Dedifferentiated amniotic fluid mesenchymal stem cell (primary cell): ENCODE measurements around the gene C11orf68.
"Not testable (repeated sequence)": the region's sequence is repeated elsewhere in the genome, so short reads cannot be mapped to it uniquely, and the experiment has no call there.

Experiments used
- DNase-seq: peaks from one replicate; pipeline ENCODE4 v3.0.0-alpha.2; 2016; ENCODE audit errors: extremely low spot score

Gene C11orf68

DNA sequence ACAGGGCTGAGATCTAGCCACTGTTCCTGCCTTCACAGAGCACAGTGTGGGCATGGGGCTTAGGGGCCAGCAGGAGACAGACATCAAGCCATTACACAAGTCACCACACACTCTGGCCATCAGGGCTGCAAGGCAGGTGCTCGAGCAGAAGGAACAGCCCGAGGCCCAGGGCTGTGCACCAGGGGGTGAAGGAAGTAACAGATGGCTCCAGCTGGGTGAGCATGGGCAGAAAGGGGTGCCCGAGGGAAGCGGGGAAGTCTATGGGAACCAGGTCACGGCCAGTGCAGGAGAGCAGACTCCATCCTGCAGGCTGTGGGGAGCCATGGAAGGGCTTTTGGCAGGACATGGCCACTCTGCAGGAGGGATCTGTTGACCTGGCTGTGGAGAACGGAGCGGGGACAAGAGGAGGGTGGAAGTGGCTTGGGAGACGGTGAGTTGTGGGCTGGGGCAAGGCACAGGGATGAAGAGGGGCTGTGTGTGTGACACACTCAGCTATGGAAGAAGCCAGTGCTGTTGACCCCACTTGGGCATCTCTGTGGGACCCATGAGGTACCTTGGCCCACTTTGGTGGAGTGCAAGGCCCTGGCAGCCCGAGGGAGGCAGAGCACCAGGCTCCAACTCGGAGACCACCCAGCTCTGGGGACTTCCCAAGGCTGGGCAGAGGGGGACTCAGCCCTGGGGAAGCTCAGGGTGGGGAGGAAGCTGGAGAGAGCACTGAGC is 3.6 kb downstream of the C11orf68 start:
- no peak for DNase-seq

GRCh38 chr11:65912845-65913244 is 6.0 kb downstream of the C11orf68 start:
- no peak for DNase-seq

DNA sequence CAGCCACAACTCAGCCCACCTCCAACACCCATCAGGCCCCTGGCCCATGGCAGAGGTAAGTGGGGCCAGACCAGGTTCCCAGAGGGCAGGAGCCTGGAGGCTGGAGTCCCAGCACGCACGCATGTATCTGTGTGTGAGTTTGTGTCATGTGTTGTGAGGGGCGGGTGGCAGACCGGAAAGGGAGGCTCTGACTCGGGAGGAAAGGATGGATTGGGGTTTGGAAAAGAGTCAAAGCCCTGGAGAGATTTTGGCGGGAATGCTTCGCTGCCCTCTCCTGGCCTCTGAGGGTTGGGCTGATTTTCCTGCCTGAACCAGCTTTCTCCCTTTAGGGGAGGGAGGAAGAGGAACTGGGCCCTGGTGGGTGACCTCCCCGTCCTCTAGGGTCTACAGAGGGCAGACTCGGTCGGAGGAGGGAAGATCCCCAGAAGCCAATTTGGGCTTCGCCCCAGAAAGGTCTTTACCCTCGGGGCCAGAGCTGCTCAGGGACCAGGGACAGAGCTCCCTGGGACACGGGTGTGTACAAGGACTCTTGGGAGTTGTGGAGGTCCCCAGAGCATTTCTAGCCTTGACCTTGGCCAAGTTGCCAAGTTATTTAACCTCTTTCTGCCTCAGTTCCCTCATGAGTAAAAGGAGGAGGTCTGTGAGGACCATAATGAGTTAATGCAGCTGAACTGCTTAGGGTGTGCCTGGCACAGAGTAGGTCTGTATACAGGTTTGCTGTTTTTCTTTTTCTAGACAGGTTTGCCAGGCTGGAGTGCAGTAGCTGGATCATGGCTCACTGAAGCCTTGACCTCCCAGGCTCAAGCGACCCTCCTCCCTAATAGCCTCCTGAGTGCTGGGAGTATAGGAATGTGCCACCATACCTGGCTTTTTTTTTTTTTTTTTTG is 6.9 kb downstream of the C11orf68 start:
- DNase-seq = peak; percentile 49

GRCh38 chr11:65907878-65908277 is 11.0 kb downstream of the C11orf68 start:
- DNase-seq = no peak

DNA sequence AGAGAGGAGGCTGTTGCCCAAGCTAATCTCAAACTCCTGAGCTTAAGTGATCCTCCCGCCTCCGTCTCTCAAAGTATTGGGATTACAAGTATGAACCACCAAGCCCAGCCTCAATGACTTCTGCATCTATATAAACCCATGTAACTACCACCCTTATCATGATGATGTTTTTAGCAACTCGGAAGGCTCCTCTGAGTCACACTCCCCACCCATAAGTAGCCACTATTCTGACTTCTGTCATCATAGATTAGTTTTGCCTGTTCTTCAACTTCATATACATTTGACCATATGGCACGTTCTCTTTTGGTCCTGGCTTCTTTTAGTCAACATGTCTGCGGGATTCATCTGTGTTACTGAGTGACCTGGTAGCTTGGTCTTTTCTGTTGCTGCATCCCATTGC is 12.3 kb downstream of the C11orf68 start:
- no peak for DNase-seq

- no peak for DNase-seq
Observed at GRCh38 chr11:65903715-65904114, 15.1 kb downstream of the C11orf68 start.

DNA sequence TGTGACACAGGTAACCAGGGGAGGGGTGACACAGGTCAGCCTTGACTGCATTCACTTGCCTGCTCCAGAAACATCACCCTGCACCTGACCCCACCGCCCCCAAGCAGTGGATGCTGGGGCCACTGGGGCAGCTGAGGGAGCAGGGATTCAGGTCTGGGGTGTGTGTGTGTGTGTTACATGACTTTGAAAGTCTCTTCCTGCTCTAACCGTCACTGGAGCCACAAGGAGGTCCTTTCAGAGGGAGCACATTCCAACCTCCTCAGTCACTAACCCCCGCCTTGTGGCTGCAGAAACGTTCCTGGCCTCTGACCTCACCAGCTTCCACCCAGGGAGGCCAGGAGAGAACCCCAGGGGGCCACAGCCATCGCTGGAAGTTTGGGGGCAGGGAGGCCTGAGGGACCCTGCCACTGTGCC is 15.8 kb downstream of the C11orf68 start:
- peak; percentile 66 for DNase-seq

- DNase-seq = no peak
Observed at GRCh38 chr11:65900899-65901180, 18.0 kb downstream of the C11orf68 start.

DNA sequence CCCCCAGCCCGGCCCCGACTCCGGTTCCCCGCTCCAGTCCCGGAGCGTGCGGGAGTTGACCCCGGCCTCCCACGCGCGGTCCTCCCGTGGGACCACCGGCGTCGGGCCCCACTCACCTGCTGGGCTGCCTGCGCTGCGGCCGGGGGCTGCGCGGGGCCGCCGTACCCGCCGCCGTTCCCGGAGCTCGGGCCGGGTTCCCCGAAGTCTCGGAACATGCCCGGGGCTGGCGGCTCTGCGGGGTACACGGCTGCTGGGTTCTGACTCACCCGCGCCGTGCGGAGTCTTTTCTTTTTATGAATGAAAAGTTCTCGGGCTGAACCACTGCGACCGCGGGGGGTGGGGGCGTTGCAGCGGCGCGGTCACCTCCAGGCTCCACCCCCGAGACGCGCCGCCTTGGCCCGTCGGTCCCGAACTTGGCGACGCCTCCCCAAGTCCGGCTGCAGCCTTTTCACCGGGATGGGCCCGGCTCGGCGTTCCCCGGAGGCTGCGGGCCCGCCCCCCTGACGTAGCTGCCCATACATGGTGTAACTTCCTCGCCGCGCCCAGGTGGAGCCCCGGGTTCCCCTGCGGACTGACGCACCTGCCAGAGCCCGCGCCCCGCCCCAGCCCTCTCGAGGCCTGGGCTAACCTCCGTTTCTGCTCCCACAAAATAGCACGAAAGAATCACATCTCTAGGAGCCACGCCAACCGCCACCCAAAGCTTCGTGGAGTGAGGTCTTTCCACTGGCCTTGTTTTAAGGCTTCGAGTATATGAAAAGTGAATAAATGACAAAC is 18.6 kb downstream of the C11orf68 start, which contains the start of gene FOSL1:
TSS of gene FOSL1 (minus strand) at position 264 of the 774 bp plus-strand sequence. CDS start at position 215, 49 bp downstream.
- peak; percentile 79 for DNase-seq

DNA sequence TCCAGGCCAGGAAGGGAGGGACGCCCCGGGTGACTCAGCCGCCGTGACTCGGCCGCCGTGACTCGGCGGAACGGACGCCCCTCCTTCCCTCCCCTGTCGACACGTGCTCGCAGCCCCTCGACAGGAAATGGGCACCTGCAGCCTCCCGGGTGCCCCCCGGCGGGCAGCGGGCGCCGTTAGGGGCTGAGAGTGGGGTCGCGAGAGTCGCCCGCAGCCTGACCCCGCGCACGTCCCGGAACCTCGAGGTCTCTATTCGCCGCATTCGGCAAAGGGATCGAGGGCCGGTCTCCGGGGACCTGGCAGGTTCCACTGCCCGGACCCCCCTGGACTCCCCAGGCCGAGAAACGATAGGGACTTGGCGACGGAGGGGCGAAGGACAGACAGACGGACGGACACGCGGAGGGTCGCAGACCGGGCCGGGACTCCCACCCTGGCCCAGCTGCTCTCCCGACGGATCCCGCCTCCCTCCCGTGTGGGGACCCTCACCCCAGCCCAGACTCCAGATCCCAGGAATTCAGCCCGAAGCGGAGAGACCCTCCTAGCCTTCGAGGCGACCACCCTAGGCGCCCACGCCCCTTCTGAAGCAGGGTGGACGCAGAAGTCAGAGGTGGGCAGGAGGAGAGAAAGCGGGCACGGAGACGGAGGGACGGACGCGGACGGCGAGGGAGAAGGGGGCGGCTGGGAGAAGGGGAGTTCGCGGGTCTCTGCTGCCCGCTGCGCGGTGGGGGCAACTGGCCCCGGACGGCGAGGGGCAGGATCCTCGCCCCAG is 19.3 kb downstream of the C11orf68 start:
- peak; percentile 46 for DNase-seq

- no peak for DNase-seq
Observed at GRCh38 chr11:65898656-65899355, 20.1 kb downstream of the C11orf68 start.

DNA sequence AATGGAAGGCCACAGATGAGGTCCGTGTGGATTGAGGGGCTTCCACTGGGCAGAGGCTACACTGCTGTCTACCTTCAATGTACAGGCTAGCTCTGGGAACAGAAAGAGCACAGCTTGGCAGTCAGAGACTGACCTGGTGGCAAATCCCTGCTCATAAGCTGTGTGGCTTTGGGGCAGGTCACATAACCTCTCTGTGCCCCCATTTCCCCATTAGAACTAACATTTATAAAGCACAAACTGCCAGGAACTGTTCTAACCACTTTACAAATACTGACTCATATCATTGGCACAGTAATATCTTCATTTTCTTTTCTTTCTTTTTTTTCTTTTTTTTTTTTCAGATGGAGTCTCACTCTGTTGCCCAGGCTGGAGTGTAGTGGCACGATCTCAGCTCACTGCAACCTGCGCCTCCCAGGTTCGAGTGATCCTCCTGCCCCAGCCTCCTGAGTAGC is 21.8 kb downstream of the C11orf68 start:
- no peak for DNase-seq

DNA sequence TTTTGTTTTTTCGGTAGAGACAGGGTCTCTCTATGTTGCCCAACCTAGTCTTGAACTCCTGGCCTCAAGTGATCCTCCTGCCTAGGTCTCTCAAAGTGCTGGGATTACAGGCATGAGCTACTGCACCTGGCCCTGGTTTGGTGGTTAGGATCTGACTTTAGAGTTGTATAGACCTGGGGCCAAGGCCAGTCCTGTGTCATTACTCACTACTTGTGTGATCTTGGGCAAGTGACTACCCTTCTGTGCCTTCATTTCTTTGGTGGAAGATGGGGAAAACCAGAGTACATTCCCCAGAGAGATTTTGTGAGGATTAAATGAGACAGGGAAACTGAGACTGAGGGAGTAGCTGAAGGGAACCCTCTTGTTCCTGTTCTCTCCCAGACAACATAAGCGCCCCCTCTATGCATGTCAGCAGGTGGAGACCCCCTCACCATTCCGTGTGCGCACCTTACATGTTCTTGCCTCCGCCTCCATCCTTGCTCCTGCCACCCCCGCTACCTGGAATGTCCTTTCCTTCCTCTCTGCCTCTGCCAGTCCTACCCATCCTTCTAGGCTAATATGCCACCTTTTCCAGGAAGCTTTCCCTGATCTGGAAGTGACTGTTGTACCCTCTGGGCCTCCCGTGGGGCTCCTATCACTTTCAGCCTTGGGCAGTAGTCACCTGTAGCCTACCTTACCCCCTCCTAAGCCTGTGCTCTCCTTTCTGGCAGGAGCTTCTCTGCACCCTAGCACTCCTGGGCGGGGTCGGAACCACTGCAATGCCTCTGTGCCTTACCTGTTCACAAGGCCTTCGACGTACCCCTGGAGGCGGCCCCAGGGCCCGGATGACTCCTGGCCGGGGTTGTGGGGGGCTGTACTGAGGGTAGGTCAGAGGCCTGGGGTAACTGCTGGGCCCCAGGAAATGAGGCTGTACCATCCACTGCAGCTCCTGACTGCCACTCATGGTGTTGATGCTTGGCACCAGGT is 22.5 kb downstream of the C11orf68 start:
- DNase-seq = no peak

DNA sequence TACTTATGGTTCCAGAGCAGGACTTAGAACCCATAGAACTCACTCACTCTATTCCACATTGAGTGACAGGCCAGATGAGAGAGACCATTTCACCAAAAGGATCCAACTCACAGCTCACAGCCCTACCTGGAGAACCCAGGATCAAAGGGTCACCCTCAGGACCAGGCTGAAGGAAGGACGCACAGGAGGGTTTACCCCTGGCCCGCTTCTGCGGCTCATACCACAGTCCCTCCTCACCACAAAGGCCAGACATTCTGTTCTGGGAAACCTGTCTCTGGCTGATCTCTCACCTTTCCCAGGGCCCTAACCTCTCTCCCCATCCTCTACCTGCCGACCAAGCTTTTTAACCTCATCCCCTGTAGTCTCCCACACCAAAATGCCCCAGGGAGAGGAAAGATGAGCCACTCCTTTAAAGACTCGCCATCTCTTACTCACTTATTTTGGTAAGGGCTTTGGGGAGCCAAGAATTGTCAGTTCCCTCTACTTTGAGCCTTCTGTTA is 23.3 kb downstream of the C11orf68 start:
- no peak for DNase-seq

DNA sequence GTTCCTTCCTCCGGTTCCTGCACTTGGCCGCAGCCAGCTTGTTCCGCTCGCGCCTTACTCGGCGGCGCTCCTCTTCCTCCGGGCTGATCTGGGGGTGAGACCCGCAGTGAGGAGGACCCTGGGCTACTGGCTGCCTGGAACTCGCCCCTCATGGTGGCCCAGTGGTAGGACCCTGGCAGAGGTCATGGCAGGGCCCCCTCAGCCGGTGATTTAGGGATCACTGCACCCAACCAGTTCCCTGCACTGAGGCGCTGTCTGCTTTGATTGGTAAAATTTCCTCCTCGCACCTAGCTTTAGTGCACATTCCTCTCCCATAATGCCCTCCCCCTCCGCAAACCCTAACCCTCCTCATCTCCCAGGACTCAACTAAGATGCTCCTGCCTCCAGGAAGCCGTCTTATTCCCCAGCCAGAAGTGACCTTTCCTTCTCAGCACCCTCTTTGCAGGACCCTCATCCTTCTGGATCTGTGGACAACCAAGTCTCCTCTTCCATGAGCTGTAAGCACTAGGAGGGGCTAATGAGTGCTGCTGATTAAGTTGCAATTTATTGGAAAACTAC is 24.7 kb downstream of the C11orf68 start:
- no peak for DNase-seq

- no peak for DNase-seq
Observed at GRCh38 chr11:65892661-65893317, 26.1 kb downstream of the C11orf68 start.

GRCh38 chr11:65892137-65892540 is 26.7 kb downstream of the C11orf68 start:
- DNase-seq = not testable (repeated sequence)
